Cardiac muscle cell (in vitro differentiated cells and primary cell): Measurements from ENCODE around the gene GJB1. TPM values are rescaled to one million over a fixed set of nuclear protein-coding genes. Genes with fewer than 3 reads are reported as not detected.

Experiments used
- DNase-seq, 2 donors: peaks; one replicate each; pipeline versions ENCODE4 v3.0.0 to v3.0.0-alpha.2; 2010 to 2017; ENCODE audit warnings: low read depth in 1 of 2, low spot score in 1 of 2
- H3K27ac ChIP-seq: fragments of 200-600 bp; sonication (generic); 2 replicates; pipeline ENCODE4 v1.5.1; 2016
- H3K27me3 ChIP-seq: fragments of 200-600 bp; sonication (generic); 2 replicates; pipeline ENCODE4 v1.6.0; 2016; ENCODE audit warnings: control low read depth
- H3K36me3 ChIP-seq: fragments of 200-600 bp; sonication (generic); 2 replicates; pipeline ENCODE4 v1.5.1; 2016; ENCODE audit warnings: control low read depth
- H3K4me1 ChIP-seq: fragments of 200-600 bp; sonication (generic); 2 replicates; pipeline ENCODE4 v1.8.1; 2017; ENCODE audit warnings: low read depth, mild to moderate bottlenecking, mixed run types
- H3K4me3 ChIP-seq: fragments of 200-600 bp; sonication (generic); 2 replicates; pipeline ENCODE4 v1.5.1; 2016; ENCODE audit warnings: mild to moderate bottlenecking
- H3K9me3 ChIP-seq: fragments of 200-600 bp; sonication (generic); 2 replicates; pipeline ENCODE4 v1.5.1; 2017; ENCODE audit warnings: low read depth, mild to moderate bottlenecking, control low read depth
- CTCF ChIP-seq: IDR thresholded peaks from 2 replicates; pipeline ENCODE4 v1.5.1; 2012; ENCODE audit warnings: low read depth, mild to moderate bottlenecking, low read length
- polyA plus RNA-seq: library from polyadenylated mRNA; unstranded; fragments of >200 nt; fragmentation: Nextera tagmentation; extraction: Ambion mirVana; gene quantifications from 2 replicates; pipeline ENCODE4 v1.2.1, GENCODE V29; 2016
- total RNA-seq: library from RNA; depleted of rRNA; stranded (reverse); fragments of >200 nt; gene quantifications from 2 replicates; pipeline ENCODE4 v1.2.3, GENCODE V29; 2016

Gene GJB1
- total and polyA plus RNA-seq, 2 experiments from 2014 or later = not detected

DNA sequence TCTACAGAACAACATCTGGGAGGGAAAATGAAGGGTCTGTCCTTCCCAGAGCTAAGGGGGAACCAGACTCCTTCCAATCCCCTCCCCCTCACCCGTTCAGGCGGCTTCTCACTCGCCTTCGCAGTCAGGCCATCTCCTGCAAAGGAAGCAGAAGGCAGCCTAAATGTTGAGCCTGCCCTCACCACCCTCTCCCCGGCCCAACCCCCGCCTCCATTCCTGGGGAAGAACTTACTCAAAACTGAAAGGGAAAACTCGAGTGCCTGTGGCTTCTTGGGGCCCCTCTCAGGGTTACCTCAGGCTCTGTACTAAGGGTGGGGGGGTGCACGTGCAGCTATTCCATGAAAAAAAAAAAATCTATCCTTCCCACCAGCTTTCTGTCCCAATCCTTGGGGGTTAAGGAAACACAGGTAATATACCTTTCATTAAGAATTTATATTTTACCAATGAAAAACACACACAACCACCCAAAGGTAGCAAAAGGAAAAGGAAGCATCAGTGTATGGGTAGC is 28.5 kb downstream of the GJB1 start:
- Histone ChIP-seq H3K4me3 (peak overlapping the region; percentile 74), H3K4me1 (peaks cover 8% of the 10 kb centered on the region), H3K27me3 (no peaks in the 10 kb centered on the region), H3K27ac (no peak overlapping the region), H3K9me3 (no peaks in the 10 kb centered on the region), H3K36me3 (peaks cover 7% of the 10 kb centered on the region)
- no peak for DNase-seq
- no peak for TF ChIP-seq CTCF

GRCh38 chrX:71252221-71252620 is 29.2 kb downstream of the GJB1 start:
- no peaks in the 10 kb centered on the region for H3K9me3 ChIP-seq
- no peak overlapping the region for H3K27ac ChIP-seq
- H3K27me3 ChIP-seq = no peaks in the 10 kb centered on the region
- no peak for DNase-seq
- peaks cover 7% of the 10 kb centered on the region for H3K36me3 ChIP-seq
- H3K4me3 ChIP-seq = peak overlapping the region; percentile 74
- peaks cover 8% of the 10 kb centered on the region for H3K4me1 ChIP-seq
- TF ChIP-seq CTCF = no peak

- Histone ChIP-seq H3K36me3 (peaks cover 4% of the 10 kb centered on the region), H3K4me1 (peaks cover 8% of the 10 kb centered on the region), H3K4me3 (peak overlapping the region; percentile 74), H3K9me3 (no peaks in the 10 kb centered on the region), H3K27me3 (no peaks in the 10 kb centered on the region), H3K27ac (peak overlapping the region; percentile 93)
- DNase-seq = peak; percentile 48 to 60
- peak; percentile 47 for TF ChIP-seq CTCF
These were observed 30.4 kb downstream of the GJB1 start for GRCh38 chrX:71253253-71254091.

DNA sequence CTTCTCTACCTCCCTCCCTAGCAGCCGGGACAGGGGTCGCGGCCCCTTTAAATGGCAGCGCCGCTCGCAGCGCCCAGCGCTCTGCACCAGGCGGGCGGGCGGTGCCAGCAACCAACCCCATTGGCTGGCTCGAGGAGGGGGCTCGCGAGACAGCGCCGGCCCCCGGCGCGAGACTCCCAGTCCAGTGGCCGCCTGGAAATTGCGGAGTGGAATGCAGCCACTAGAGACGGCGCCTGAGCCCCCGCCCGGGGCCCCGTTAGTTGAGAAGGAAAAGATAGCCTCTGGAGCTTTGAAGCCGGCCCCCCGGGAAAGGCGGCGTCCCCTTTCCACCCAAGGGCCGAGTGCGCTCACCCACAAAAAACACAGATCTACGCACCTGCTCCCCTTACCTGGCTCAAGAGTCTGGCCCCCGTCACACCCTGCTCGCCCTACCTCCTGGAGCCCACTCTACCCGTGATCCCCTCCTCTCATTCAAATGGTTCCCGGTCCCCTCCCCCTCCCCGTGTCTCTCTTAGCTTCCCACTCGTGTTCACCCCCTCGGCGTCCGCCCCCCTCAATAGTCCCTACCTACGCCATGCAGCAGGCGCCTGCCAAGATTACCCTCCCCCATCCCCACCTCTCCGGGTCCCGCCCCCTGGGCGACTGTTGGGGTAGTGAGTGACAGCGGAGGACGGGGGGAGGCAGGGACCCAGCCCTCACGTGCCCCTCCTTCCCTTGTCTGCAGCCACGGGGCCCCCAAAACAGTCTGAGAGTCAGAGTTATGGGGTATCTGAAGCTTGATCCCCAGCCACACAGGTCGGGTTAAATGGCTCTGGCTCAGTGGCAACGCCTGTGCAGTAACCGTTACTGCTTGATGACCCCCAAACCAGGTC is 31.3 kb downstream of the GJB1 start, which contains the start of gene ZMYM3:
Gene ZMYM3, minus strand, starts transcription at position 49 of the 872 bp plus-strand sequence. CDS start 885 bp downstream, outside the sequence.
- peak; percentile 89 to 90 for DNase-seq
- Histone ChIP-seq H3K27me3 (no peaks in the 10 kb centered on the region), H3K9me3 (no peaks in the 10 kb centered on the region), H3K36me3 (no peaks in the 10 kb centered on the region), H3K27ac (peak within 1 kb of the TSS; percentile 93), H3K4me3 (peak within 1 kb of the TSS; percentile 74), H3K4me1 (peaks cover 8% of the 10 kb centered on the region)
- no peak for TF ChIP-seq CTCF

- peak in 1 of 2 donors; percentile 27 for DNase-seq
- Histone ChIP-seq H3K27ac (peak overlapping the region; percentile 93), H3K4me1 (peaks cover 8% of the 10 kb centered on the region), H3K36me3 (no peaks in the 10 kb centered on the region), H3K27me3 (no peaks in the 10 kb centered on the region), H3K4me3 (no peak overlapping the region), H3K9me3 (peaks cover 3% of the 10 kb centered on the region)
- no peak for TF ChIP-seq CTCF
These were observed 33.0 kb downstream of the GJB1 start for GRCh38 chrX:71256051-71256450.
